HepG2 (cell line): Measurements from ENCODE around the gene SPOPL. TPM values are rescaled to one million over a fixed set of nuclear protein-coding genes. Genes with fewer than 3 reads are reported as not detected.

Source experiments
- AKNA ChIP-seq: sonication (generic); formaldehyde crosslinking; IDR thresholded peaks from 2 replicates; pipeline ENCODE4 v1.4.0; 2020; ENCODE audit warnings: missing genetic modification reagents, borderline replicate concordance
- CEBPG ChIP-seq: IDR thresholded peaks from 2 replicates; pipeline ENCODE4 v1.6.1; 2016
- ETS1 ChIP-seq: sonication (generic); formaldehyde crosslinking; IDR thresholded peaks from 2 replicates; pipeline ENCODE4 v1.4.0; 2020; ENCODE audit warnings: missing genetic modification reagents
- GABPA ChIP-seq, 2 experiments: IDR thresholded peaks; 2 replicates each; pipeline ENCODE4 v1.6.1; 2011 to 2016; ENCODE audit warnings: low read depth in 2 of 2, low read length in 1 of 2, missing biosample characterization in 1 of 2, missing genetic modification characterization in 1 of 2
- HOXA3 ChIP-seq: sonication (generic); formaldehyde crosslinking; IDR thresholded peaks from 2 replicates; pipeline ENCODE4 v1.5.0; 2020; ENCODE audit warnings: missing genetic modification reagents
- KLF15 ChIP-seq: sonication (generic); formaldehyde crosslinking; IDR thresholded peaks from 2 replicates; pipeline ENCODE4 v1.8.1; 2023; ENCODE audit warnings: borderline replicate concordance, mild to moderate bottlenecking, inconsistent platforms, missing genetic modification reagents, mixed read lengths
- MTA3 ChIP-seq: sonication (generic); formaldehyde crosslinking; IDR thresholded peaks from 2 replicates; pipeline ENCODE4 v1.4.0; 2020; ENCODE audit warnings: missing genetic modification reagents
- MYPOP ChIP-seq: sonication (generic); formaldehyde crosslinking; IDR thresholded peaks from 2 replicates; pipeline ENCODE4 v1.8.1; 2023; ENCODE audit warnings: mild to moderate bottlenecking, moderate library complexity, missing genetic modification reagents
- NBN ChIP-seq: fragments of 450-650 bp; conservative IDR thresholded peaks from 2 replicates; pipeline ENCODE4 v1.6.1; 2017
- SMAD3 ChIP-seq: sonication (generic); formaldehyde crosslinking; IDR thresholded peaks from 2 replicates; pipeline ENCODE4 v1.4.0; 2020; ENCODE audit warnings: missing genetic modification reagents
- SNAI1 ChIP-seq: sonication (generic); formaldehyde crosslinking; IDR thresholded peaks from 2 replicates; pipeline ENCODE4 v1.5.0; 2020; ENCODE audit warnings: mild to moderate bottlenecking, missing genetic modification reagents, borderline replicate concordance
- SP140L ChIP-seq: sonication (generic); formaldehyde crosslinking; IDR thresholded peaks from 2 replicates; pipeline ENCODE4 v1.4.0; 2020; ENCODE audit warnings: missing genetic modification reagents, borderline replicate concordance
- ZFP36L2 ChIP-seq: sonication (generic); formaldehyde crosslinking; IDR thresholded peaks from 2 replicates; pipeline ENCODE4 v1.4.0; 2020; ENCODE audit warnings: missing genetic modification reagents
- ZFP62 ChIP-seq: sonication (generic); formaldehyde crosslinking; IDR thresholded peaks from 2 replicates; pipeline ENCODE4 v1.4.0; 2020; ENCODE audit warnings: missing genetic modification reagents
- ZNF354B ChIP-seq: sonication (generic); formaldehyde crosslinking; IDR thresholded peaks from 2 replicates; pipeline ENCODE4 v1.8.0; 2022; ENCODE audit warnings: mild to moderate bottlenecking, missing genetic modification reagents
- ZNF512 ChIP-seq: sonication (generic); formaldehyde crosslinking; IDR thresholded peaks from 2 replicates; pipeline ENCODE4 v1.4.0; 2020; ENCODE audit warnings: mild to moderate bottlenecking, missing genetic modification reagents
- ZNF562 ChIP-seq: sonication (generic); formaldehyde crosslinking; IDR thresholded peaks from 2 replicates; pipeline ENCODE4 v1.8.0; 2022; ENCODE audit warnings: missing genetic modification reagents, borderline replicate concordance
- ZNF761 ChIP-seq: sonication (generic); formaldehyde crosslinking; conservative IDR thresholded peaks from 2 replicates; pipeline ENCODE4 v1.4.0; 2020; ENCODE audit warnings: mild to moderate bottlenecking, missing genetic modification reagents
- polyA plus RNA-seq, 8 experiments: library from polyadenylated mRNA; depleted of rRNA in 3 of 8; stranded (reverse) in 7 of 8; unstranded in 1 of 8; fragments of >200 nt; fragmentation: Illumina TruSeq in 4 of 8; extraction: Trizol in 4 of 8; gene quantifications; 2 replicates each; pipeline versions ENCODE4 v1.2.1 to v1.2.3, GENCODE V29; 2011 to 2016; ENCODE audit warnings: low read depth in 4 of 8, missing spikeins in 1 of 8, mixed read lengths in 1 of 8; ENCODE audit not compliant: insufficient read depth in 1 of 8
- total RNA-seq, 5 experiments: library from RNA; depleted of rRNA; stranded (reverse); fragments of >200 nt; fragmentation: Illumina TruSeq; extraction: Trizol; gene quantifications; 2 replicates each; pipeline ENCODE4 v1.2.3, GENCODE V29; 2016; ENCODE audit warnings: low read depth in 1 of 5
- TF ChIP-seq, protein P1 (sequence below): IDR thresholded peaks from 2 replicates; pipeline ENCODE4 v1.6.1; 2016; ENCODE audit warnings: missing biosample characterization, missing genetic modification reagents, low read depth

The SPOPL gene
- total and polyA plus RNA-seq, 2 of the 13 experiments (the other 11 are each of a cell fraction or from before 2014, with no cell fraction given), result 12.6 to 51.6 TPM

- TF ChIP-seq AKNA, result no peak
- TF ChIP-seq CEBPG, result no peak
- TF ChIP-seq ZNF354B (CRISPR knock-in tag), result 0 out of 2 replicates have a peak, but pooled peaks have one; percentile 33
- TF ChIP-seq HOXA3 (CRISPR knock-in tag), result peak; percentile 45; the same call in 1 of the 2 replicates
- 0 out of 2 replicates have a peak, but pooled peaks have one; percentile 50 for TF ChIP-seq ETS1 (CRISPR knock-in tag)
- TF ChIP-seq ZNF512 (CRISPR knock-in tag), result no peak
- TF ChIP-seq MYPOP (CRISPR knock-in tag), result peak; percentile 85
- peak; percentile 87 for TF ChIP-seq KLF15 (CRISPR knock-in tag)
- peak; percentile 37; the same call in 1 of the 2 replicates for TF ChIP-seq SMAD3 (CRISPR knock-in tag)
- no peak for TF ChIP-seq SNAI1 (CRISPR knock-in tag)
- TF ChIP-seq ZFP36L2 (CRISPR knock-in tag), result no peak
- no peak for TF ChIP-seq MTA3
- no peak for TF ChIP-seq NBN
- TF ChIP-seq ZNF562, result no peak
- peak; percentile 60; the same call in 1 of the 2 replicates for TF ChIP-seq SP140L
- TF ChIP-seq, protein P1, sequence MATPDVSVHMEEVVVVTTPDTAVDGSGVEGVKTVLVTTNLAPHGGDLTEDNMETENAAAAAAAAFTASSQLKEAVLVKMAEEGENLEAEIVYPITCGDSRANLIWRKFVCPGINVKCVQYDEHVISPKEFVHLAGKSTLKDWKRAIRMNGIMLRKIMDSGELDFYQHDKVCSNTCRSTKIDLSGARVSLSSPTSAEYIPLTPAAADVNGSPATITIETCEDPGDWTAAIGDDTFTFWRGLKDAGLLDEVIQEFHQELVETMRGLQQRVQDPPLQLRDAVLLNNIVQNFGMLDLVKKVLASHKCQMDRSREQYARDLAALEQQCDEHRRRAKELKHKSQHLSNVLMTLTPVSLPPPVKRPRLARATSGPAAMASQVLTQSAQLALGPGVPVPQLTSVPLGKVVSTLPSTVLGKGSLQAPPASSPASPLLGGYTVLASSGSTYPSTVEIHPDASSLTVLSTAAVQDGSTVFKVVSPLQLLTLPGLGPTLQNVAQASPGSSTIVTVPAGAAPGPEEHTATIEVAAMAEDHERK (CRISPR knock-in tag), result no peak
- no peak for TF ChIP-seq ZFP62 (CRISPR knock-in tag)
- TF ChIP-seq GABPA (IDR thresholded peaks at IDR 0.05; ENCODE audit: low read depth, low read length), result peak; percentile 77
- TF ChIP-seq GABPA (CRISPR knock-in tag; IDR thresholded peaks at IDR 0.05; ENCODE audit: low read depth), result peak; percentile 68
- 0 out of 2 replicates have a peak, but pooled peaks have one; percentile 6 for TF ChIP-seq ZNF761 (CRISPR knock-in tag)
Observed at GRCh38 chr2:138501425-138502254, at the start of gene SPOPL (continued).
